ENCODE data around the gene SULT4A1.

DNA sequence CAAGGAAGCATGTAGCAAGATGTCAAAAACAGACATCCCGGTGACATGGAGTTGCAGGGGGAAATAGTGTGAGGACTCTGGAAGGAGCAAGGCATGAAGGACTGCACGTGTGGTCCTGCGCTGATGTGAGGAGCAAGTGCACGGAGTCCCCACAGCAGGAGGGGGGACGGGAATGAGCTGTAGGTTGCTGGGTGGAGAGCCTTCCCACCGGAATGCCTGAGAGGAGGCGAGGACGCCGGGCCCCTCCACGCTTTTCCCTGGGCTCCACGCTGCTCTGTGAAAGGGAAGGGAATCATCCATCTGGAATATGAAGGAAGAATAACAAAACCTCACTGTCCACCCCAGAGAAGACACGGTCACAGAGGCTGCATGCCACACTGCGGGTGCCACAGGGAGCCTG, 26.6 kb downstream of the SULT4A1 start:
- TF ChIP-seq, protein P1, sequence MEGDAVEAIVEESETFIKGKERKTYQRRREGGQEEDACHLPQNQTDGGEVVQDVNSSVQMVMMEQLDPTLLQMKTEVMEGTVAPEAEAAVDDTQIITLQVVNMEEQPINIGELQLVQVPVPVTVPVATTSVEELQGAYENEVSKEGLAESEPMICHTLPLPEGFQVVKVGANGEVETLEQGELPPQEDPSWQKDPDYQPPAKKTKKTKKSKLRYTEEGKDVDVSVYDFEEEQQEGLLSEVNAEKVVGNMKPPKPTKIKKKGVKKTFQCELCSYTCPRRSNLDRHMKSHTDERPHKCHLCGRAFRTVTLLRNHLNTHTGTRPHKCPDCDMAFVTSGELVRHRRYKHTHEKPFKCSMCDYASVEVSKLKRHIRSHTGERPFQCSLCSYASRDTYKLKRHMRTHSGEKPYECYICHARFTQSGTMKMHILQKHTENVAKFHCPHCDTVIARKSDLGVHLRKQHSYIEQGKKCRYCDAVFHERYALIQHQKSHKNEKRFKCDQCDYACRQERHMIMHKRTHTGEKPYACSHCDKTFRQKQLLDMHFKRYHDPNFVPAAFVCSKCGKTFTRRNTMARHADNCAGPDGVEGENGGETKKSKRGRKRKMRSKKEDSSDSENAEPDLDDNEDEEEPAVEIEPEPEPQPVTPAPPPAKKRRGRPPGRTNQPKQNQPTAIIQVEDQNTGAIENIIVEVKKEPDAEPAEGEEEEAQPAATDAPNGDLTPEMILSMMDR (IDR thresholded peaks at IDR 0.05), result no peak
- TF ChIP-seq POLR2A (IDR thresholded peaks at IDR 0.05) (no peak), EP300 (IDR thresholded peaks at IDR 0.05) (no peak)
